Central memory CD8-positive, alpha-beta T cell (primary cell): ENCODE data around the gene TWIST2.

Experiments used
- ATAC-seq: fragments of 150-1000 bp; cut with Tn5 transposase; replicated peaks from 2 replicates; pipeline ENCODE4 v1.10.0; 2022; ENCODE audit warnings: mild to moderate bottlenecking, moderate FRiP score, moderate number of reproducible peaks; ENCODE audit not compliant: poor library complexity, severe bottlenecking; ENCODE audit errors: extremely low read depth
- DNase-seq, 2 donors: peaks; one replicate each; pipeline ENCODE4 v3.0.0; 2021; ENCODE audit warnings: low spot score in 2 of 2
- H3K27ac Mint-ChIP-seq: one replicate; pipeline ENCODE4 v1.8.0; 2022; ENCODE audit warnings: low read depth, mild to moderate bottlenecking, moderate library complexity, mixed read lengths
- H3K27me3 Mint-ChIP-seq: one replicate; pipeline ENCODE4 v1.8.0; 2022; ENCODE audit warnings: mixed read lengths
- H3K36me3 Mint-ChIP-seq: one replicate; pipeline ENCODE4 v1.8.0; 2022; ENCODE audit warnings: mild to moderate bottlenecking, moderate library complexity, mixed read lengths; ENCODE audit not compliant: insufficient read depth
- H3K4me1 Mint-ChIP-seq: one replicate; pipeline ENCODE4 v1.8.0; 2022; ENCODE audit warnings: mixed read lengths
- H3K4me3 Mint-ChIP-seq: one replicate; pipeline ENCODE4 v1.8.0; 2022; ENCODE audit warnings: mild to moderate bottlenecking, moderate library complexity, mixed read lengths
- H3K9me3 Mint-ChIP-seq: one replicate; pipeline ENCODE4 v1.8.0; 2022; ENCODE audit warnings: mixed read lengths

Gene TWIST2

GRCh38 chr2:238845583-238846377, 2.1 kb upstream of the TWIST2 start:
- Mint-ChIP-seq H3K27me3 (peaks cover 51% of the 10 kb centered on the region), H3K9me3 (no peaks in the 10 kb centered on the region), H3K27ac (no peak overlapping the region), H3K36me3 (peaks cover 2% of the 10 kb centered on the region), H3K4me3 (peak overlapping the region; percentile 1), H3K4me1 (no peaks in the 10 kb centered on the region)
- no peak for ATAC-seq
- DNase-seq = no peak

GRCh38 chr2:238846378-238846627, 1.6 kb upstream of the TWIST2 start:
- Mint-ChIP-seq H3K9me3 (no peaks in the 10 kb centered on the region), H3K36me3 (peaks cover 2% of the 10 kb centered on the region), H3K27me3 (peaks cover 54% of the 10 kb centered on the region), H3K4me3 (no peak overlapping the region), H3K4me1 (no peaks in the 10 kb centered on the region), H3K27ac (no peak overlapping the region)
- ATAC-seq = no peak
- no peak for DNase-seq

- no peak for DNase-seq
- no peaks in the 10 kb centered on the region for H3K9me3 Mint-ChIP-seq
- no peak overlapping the region for H3K27ac Mint-ChIP-seq
- no peak overlapping the region for H3K4me3 Mint-ChIP-seq
- no peak for ATAC-seq
- no peaks in the 10 kb centered on the region for H3K4me1 Mint-ChIP-seq
- H3K36me3 Mint-ChIP-seq = peaks cover 2% of the 10 kb centered on the region
- H3K27me3 Mint-ChIP-seq = peaks cover 54% of the 10 kb centered on the region
Observed at GRCh38 chr2:238846628-238847418, 1.1 kb upstream of the TWIST2 start.

GRCh38 chr2:238847419-238847801, 475 bp upstream of the TWIST2 start:
- peaks cover 54% of the 10 kb centered on the region for H3K27me3 Mint-ChIP-seq
- H3K4me1 Mint-ChIP-seq = no peaks in the 10 kb centered on the region
- no peaks in the 10 kb centered on the region for H3K9me3 Mint-ChIP-seq
- H3K36me3 Mint-ChIP-seq = peaks cover 2% of the 10 kb centered on the region
- no peak overlapping the region for H3K27ac Mint-ChIP-seq
- no peak for ATAC-seq
- H3K4me3 Mint-ChIP-seq = no peak overlapping the region
- no peak for DNase-seq

GRCh38 chr2:238848691-238848975, 748 bp downstream of the TWIST2 start:
- H3K4me3 Mint-ChIP-seq = no peak overlapping the region
- H3K4me1 Mint-ChIP-seq = no peaks in the 10 kb centered on the region

GRCh38 chr2:238848976-238849853, 1.3 kb downstream of the TWIST2 start:
- Mint-ChIP-seq H3K27me3 (peaks cover 44% of the 10 kb centered on the region), H3K27ac (no peak overlapping the region), H3K9me3 (no peaks in the 10 kb centered on the region), H3K36me3 (no peaks in the 10 kb centered on the region), H3K4me3 (no peak overlapping the region), H3K4me1 (no peaks in the 10 kb centered on the region)
- ATAC-seq = no peak
- DNase-seq = no peak

More at GRCh38 chr2:238848691-238848975, 748 bp downstream of the TWIST2 start:
- Mint-ChIP-seq H3K9me3 (no peaks in the 10 kb centered on the region), H3K27me3 (peaks cover 49% of the 10 kb centered on the region), H3K36me3 (no peaks in the 10 kb centered on the region), H3K27ac (no peak overlapping the region)
- DNase-seq (no peak), ATAC-seq (no peak)

- no peak overlapping the region for H3K4me3 Mint-ChIP-seq
- peaks cover 42% of the 10 kb centered on the region for H3K27me3 Mint-ChIP-seq
- no peaks in the 10 kb centered on the region for H3K9me3 Mint-ChIP-seq
Observed at GRCh38 chr2:238850091-238850490, 2.2 kb downstream of the TWIST2 start.

GRCh38 chr2:238851026-238851425, 3.1 kb downstream of the TWIST2 start:
- ATAC-seq (no peak), DNase-seq (no peak)
- H3K27ac Mint-ChIP-seq = no peak overlapping the region
- H3K36me3 Mint-ChIP-seq = no peaks in the 10 kb centered on the region
- H3K9me3 Mint-ChIP-seq = no peaks in the 10 kb centered on the region
- no peaks in the 10 kb centered on the region for H3K4me1 Mint-ChIP-seq
- no peak overlapping the region for H3K4me3 Mint-ChIP-seq
- H3K27me3 Mint-ChIP-seq = peaks cover 42% of the 10 kb centered on the region

More at GRCh38 chr2:238850091-238850490, 2.2 kb downstream of the TWIST2 start:
- ATAC-seq (no peak), DNase-seq (no peak)
- no peaks in the 10 kb centered on the region for H3K4me1 Mint-ChIP-seq
- no peaks in the 10 kb centered on the region for H3K36me3 Mint-ChIP-seq
- no peak overlapping the region for H3K27ac Mint-ChIP-seq

GRCh38 chr2:238851761-238852160, 3.9 kb downstream of the TWIST2 start:
- DNase-seq (no peak), ATAC-seq (no peak)
- H3K27ac Mint-ChIP-seq = no peak overlapping the region
- H3K27me3 Mint-ChIP-seq = peaks cover 44% of the 10 kb centered on the region
- no peaks in the 10 kb centered on the region for H3K4me1 Mint-ChIP-seq
- H3K4me3 Mint-ChIP-seq = no peak overlapping the region
- no peaks in the 10 kb centered on the region for H3K9me3 Mint-ChIP-seq
- no peaks in the 10 kb centered on the region for H3K36me3 Mint-ChIP-seq

- no peak for ATAC-seq
- Mint-ChIP-seq H3K27ac (no peak overlapping the region), H3K9me3 (no peaks in the 10 kb centered on the region), H3K36me3 (no peaks in the 10 kb centered on the region), H3K4me1 (no peaks in the 10 kb centered on the region), H3K4me3 (no peak overlapping the region), H3K27me3 (peaks cover 50% of the 10 kb centered on the region)
- DNase-seq = no peak
Observed at GRCh38 chr2:238852206-238852869, 4.5 kb downstream of the TWIST2 start.

GRCh38 chr2:238853218-238853617, 5.3 kb downstream of the TWIST2 start:
- ATAC-seq (no peak), DNase-seq (no peak)
- peaks cover 59% of the 10 kb centered on the region for H3K27me3 Mint-ChIP-seq
- H3K36me3 Mint-ChIP-seq = no peaks in the 10 kb centered on the region
- no peak overlapping the region for H3K4me3 Mint-ChIP-seq
- H3K9me3 Mint-ChIP-seq = no peaks in the 10 kb centered on the region
- no peaks in the 10 kb centered on the region for H3K4me1 Mint-ChIP-seq
- no peak overlapping the region for H3K27ac Mint-ChIP-seq

- no peak overlapping the region for H3K4me3 Mint-ChIP-seq
- ATAC-seq (no peak), DNase-seq (no peak)
- H3K4me1 Mint-ChIP-seq = no peaks in the 10 kb centered on the region
- H3K36me3 Mint-ChIP-seq = no peaks in the 10 kb centered on the region
- H3K27me3 Mint-ChIP-seq = peaks cover 64% of the 10 kb centered on the region
- no peak overlapping the region for H3K27ac Mint-ChIP-seq
- no peaks in the 10 kb centered on the region for H3K9me3 Mint-ChIP-seq
Observed at GRCh38 chr2:238853721-238854120, 5.8 kb downstream of the TWIST2 start.
